GM18951 (cell line): ENCODE data around the gene ADD3.
"Not testable (repeated sequence)": the region's sequence is repeated elsewhere in the genome, so short reads cannot be mapped to it uniquely, and the experiment has no call there.

ENCODE experiments used
- POLR2A ChIP-seq: IDR thresholded peaks from 4 replicates; pipeline ENCODE4 v1.6.1; 2011; ENCODE audit warnings: mild to moderate bottlenecking; ENCODE audit not compliant: insufficient read length, insufficient read depth; ENCODE audit errors: extremely low read depth
- in situ Hi-C: fragments of 300-500 bp; cut with MboI; formaldehyde crosslinking; loops from one replicate; pipeline ENCODE4 v1.12.0; 2022; ENCODE audit warnings: low sequenced_read_pairs, mixed read lengths, inconsistent platforms; ENCODE audit not compliant: unreplicated experiment

ADD3 gene

GRCh38 chr10:110042891-110043290, 35.1 kb downstream of the ADD3 start:
- TF ChIP-seq POLR2A = no peak
- in situ Hi-C loops = no loop called here

GRCh38 chr10:110044681-110045080, 36.9 kb downstream of the ADD3 start:
- in situ Hi-C loops = no loop called here
- TF ChIP-seq POLR2A = no peak

- no peak for TF ChIP-seq POLR2A
- in situ Hi-C loops = no loop called here
These were observed 38.0 kb downstream of the ADD3 start for GRCh38 chr10:110045772-110046171.

GRCh38 chr10:110048145-110048544, 40.4 kb downstream of the ADD3 start:
- in situ Hi-C loops = not testable (repeated sequence)

- TF ChIP-seq POLR2A = no peak
- in situ Hi-C loops = no loop called here
These were observed 41.0 kb downstream of the ADD3 start for GRCh38 chr10:110048781-110049180.

GRCh38 chr10:110049889-110050591, 42.3 kb downstream of the ADD3 start:
- in situ Hi-C loops = not testable (repeated sequence)

- TF ChIP-seq POLR2A = no peak
- in situ Hi-C loops = no loop called here
These were observed 43.7 kb downstream of the ADD3 start for GRCh38 chr10:110051487-110051886.

- in situ Hi-C loops = no loop called here
- no peak for TF ChIP-seq POLR2A
These were observed 45.1 kb downstream of the ADD3 start for GRCh38 chr10:110052916-110053315.

GRCh38 chr10:110056822-110057221, 49.0 kb downstream of the ADD3 start:
- in situ Hi-C loops = no loop called here
- no peak for TF ChIP-seq POLR2A

GRCh38 chr10:110057456-110057855, 49.7 kb downstream of the ADD3 start:
- TF ChIP-seq POLR2A = no peak
- in situ Hi-C loops = no loop called here

- TF ChIP-seq POLR2A = no peak
- in situ Hi-C loops = no loop called here
These were observed 50.4 kb downstream of the ADD3 start for GRCh38 chr10:110058212-110058611.

GRCh38 chr10:110059925-110060324, 52.1 kb downstream of the ADD3 start:
- in situ Hi-C loops = no loop called here
- no peak for TF ChIP-seq POLR2A

GRCh38 chr10:110061687-110062086, 53.9 kb downstream of the ADD3 start:
- no peak for TF ChIP-seq POLR2A
- in situ Hi-C loops = no loop called here

- TF ChIP-seq POLR2A = no peak
- in situ Hi-C loops = no loop called here
These were observed 57.5 kb downstream of the ADD3 start for GRCh38 chr10:110065269-110065668.

GRCh38 chr10:110067960-110068770, 60.4 kb downstream of the ADD3 start:
- in situ Hi-C loops = no loop called here
- TF ChIP-seq POLR2A = no peak

- in situ Hi-C loops = no loop called here
- TF ChIP-seq POLR2A = no peak
These were observed 61.0 kb downstream of the ADD3 start for GRCh38 chr10:110068780-110069179.
